T47D (cell line): ENCODE measurements around the gene XXYLT1.
"Not testable (repeated sequence)": the region's sequence is repeated elsewhere in the genome, so short reads cannot be mapped to it uniquely, and the experiment has no call there.

ENCODE experiments used
- DNase-seq, 2 experiments: peaks; one replicate each; pipeline versions ENCODE4 v3.0.0 to v3.0.0-alpha.2; 2011 to 2012; ENCODE audit warnings: low read depth in 1 of 2, low spot score in 1 of 2
- JUND ChIP-seq: IDR thresholded peaks from 2 replicates; pipeline ENCODE4 v1.6.1; 2012; ENCODE audit warnings: low read depth
- in situ Hi-C: cut with HindIII; loops from 2 replicates; pipeline ENCODE4 v1.10.0; 2016; ENCODE audit warnings: low sequenced_read_pairs, low pct_unique_long_range_greater_than_20kb

The XXYLT1 gene

GRCh38 chr3:195226445-195226844, 44.5 kb downstream of the XXYLT1 start:
- in situ Hi-C loops: no loop called here
- TF ChIP-seq JUND: no peak
- DNase-seq: no peak

GRCh38 chr3:195224980-195225580, 45.9 kb downstream of the XXYLT1 start:
- in situ Hi-C loops: no loop called here
- DNase-seq: no peak
- no peak for TF ChIP-seq JUND

- in situ Hi-C loops: no loop called here
- TF ChIP-seq JUND: no peak
- no peak for DNase-seq
These were observed 46.6 kb downstream of the XXYLT1 start for GRCh38 chr3:195224156-195224979.

- no peak for TF ChIP-seq JUND
- in situ Hi-C loops: no loop called here
- no peak for DNase-seq
These were observed 48.9 kb downstream of the XXYLT1 start for GRCh38 chr3:195221876-195222617.

- no peak for TF ChIP-seq JUND
- in situ Hi-C loops: no loop called here
- no peak for DNase-seq
These were observed 49.7 kb downstream of the XXYLT1 start for GRCh38 chr3:195221015-195221853.

DNA sequence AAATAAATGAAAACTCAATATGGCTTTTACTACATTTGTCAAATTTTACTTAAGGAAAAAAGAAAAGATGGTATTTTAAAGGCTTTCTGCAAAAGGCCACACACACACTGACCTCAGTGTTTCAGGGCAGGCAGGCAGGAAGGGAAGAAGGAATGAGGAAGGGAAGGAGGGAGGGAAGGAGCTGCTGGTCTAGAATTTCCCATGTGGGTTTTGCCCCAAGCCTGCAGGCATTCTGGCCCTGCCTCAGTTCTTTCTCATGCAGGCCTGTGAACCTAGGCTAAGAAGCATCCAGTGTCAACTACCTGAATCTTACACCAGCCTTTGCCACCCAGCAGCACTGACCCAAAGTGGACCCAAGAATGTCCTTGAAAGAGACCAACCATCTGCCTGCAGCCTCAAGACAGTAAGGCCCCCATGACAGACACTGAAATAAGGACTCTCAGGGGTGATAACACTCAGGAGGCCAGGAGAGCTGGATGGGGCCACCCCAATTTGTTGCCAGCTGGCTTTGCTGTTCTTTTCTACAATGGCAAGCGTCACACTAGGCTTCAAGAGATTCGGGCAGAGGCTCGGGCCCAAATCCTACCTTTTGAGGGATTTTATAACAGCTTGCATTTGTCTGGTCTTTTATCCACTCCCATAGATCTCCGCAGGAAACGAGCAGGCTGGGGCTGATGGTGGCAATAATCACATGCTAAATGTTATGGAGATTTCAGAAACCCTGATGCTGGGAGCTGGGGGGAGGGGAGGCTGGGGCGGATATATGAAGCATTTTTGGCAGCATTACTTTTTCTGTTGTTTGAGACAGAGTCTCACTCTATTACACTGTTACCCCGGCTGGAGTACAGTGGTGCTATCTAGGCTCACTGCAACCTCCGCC, 51.4 kb downstream of the XXYLT1 start:
- in situ Hi-C loops: no loop called here
- DNase-seq: no peak

DNA sequence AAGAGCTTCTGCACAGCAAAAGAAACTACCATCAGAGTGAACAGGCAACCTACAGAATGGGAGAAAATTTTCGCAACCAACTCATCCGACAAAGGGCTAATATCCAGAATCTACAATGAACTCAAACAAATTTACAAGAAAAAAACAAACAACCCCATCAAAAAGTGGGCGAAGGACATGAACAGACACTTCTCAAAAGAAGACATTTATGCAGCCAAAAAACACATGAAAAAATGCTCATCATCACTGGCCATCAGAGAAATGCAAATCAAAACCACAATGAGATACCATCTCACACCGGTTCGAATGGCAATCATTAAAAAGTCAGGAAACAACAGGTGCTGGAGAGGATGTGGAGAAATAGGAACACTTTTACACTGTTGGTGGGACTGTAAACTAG, 52.6 kb downstream of the XXYLT1 start:
- in situ Hi-C loops, DNase-seq: not testable (repeated sequence)

More for the DNA sequence above, 51.4 kb downstream of the XXYLT1 start:
- no peak for TF ChIP-seq JUND

DNA sequence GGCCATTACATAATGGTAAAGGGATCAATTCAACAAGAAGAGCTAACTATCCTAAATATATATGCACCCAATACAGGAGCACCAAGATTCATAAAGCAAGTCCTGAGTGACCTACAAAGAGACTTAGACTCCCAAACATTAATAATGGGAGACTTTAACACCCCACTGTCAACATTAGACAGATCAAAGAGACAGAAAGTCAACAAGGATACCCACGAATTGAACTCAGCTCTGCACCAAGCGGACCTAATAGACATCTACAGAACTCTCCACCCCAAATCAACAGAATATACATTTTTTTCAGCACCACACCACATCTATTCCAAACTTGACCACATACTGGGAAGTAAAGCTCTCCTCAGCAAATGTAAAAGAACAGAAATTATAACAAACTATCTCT, 55.4 kb downstream of the XXYLT1 start:
- in situ Hi-C loops, DNase-seq: not testable (repeated sequence)

- in situ Hi-C loops: no loop called here
- TF ChIP-seq JUND: no peak
- DNase-seq: no peak
These were observed 56.6 kb downstream of the XXYLT1 start for GRCh38 chr3:195214381-195214780.

GRCh38 chr3:195213639-195214315, 57.2 kb downstream of the XXYLT1 start:
- in situ Hi-C loops: no loop called here
- DNase-seq: no peak
- TF ChIP-seq JUND: no peak

DNA sequence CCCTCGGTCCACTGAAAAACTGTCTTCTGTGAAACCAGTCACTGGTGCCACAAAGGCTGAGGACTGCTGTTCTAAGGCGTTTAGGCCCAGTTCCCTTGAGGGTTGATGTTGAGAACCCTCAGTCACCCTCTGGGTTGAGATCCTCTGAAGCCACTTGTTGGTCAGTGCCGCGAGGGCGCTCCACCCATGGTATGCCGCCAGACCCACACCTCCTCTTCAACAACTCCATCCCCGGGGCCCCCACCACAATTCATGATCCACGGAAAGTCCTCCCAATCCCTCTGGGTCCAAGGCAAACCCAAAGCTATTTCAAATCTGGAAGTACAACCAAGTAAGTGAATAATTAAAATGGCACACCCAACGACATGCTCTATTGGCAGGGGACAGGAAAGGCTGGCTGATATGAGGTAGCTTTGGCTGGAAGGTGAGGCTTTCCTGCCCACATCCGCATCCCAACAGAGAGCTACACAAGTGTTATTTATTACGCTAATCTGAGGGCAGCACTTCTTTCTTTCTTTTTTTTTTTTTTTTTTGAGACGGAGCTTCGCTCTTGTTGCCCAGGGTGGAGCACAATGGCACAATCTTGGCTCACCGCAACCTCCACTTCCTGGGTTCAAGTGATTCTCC, 58.1 kb downstream of the XXYLT1 start:
- no peak for TF ChIP-seq JUND
- no peak for DNase-seq
- in situ Hi-C loops: no loop called here
